Small intestine (tissue), 7 donors: ENCODE results near the gene SLC2A8. TPM values are rescaled to one million over a fixed set of nuclear protein-coding genes. Genes with fewer than 3 reads are reported as not detected.
A peak's percentile ranks its signal among the peaks of the same experiment; 100 is the strongest.

Source experiments
- DNase-seq, 2 donors: peaks; one replicate each; pipeline versions ENCODE4 v3.0.0 to v3.0.0-alpha.2; 2013
- FAIRE-seq: peaks from 2 replicates; lab custom pipeline; 2012; peaks lifted over from hg19 to GRCh38; lab: Jason Lieb, UNC
- H3K27ac ChIP-seq, 3 donors: one replicate each; pipeline ENCODE4 v1.5.1; 2013; ENCODE audit warnings: low read length in 2 of 3, mild to moderate bottlenecking in 2 of 3, control low read depth in 1 of 3, inconsistent platforms in 1 of 3, low read depth in 1 of 3, moderate library complexity in 1 of 3
- H3K27me3 ChIP-seq, 3 donors: one replicate each; pipeline ENCODE4 v1.6.1; 2013; ENCODE audit warnings: low read length in 3 of 3, inconsistent platforms in 1 of 3; ENCODE audit not compliant: control insufficient read depth in 3 of 3, insufficient read depth in 3 of 3
- H3K36me3 ChIP-seq, 3 donors: one replicate each; pipeline ENCODE4 v1.6.1; 2013; ENCODE audit warnings: low read length in 3 of 3, inconsistent platforms in 1 of 3, low read depth in 1 of 3, mild to moderate bottlenecking in 1 of 3, moderate library complexity in 1 of 3; ENCODE audit not compliant: control insufficient read depth in 3 of 3, insufficient read depth in 2 of 3
- H3K4me1 ChIP-seq, 3 donors: one replicate each; pipeline ENCODE4 v1.6.1; 2013; ENCODE audit warnings: low read length in 2 of 3, inconsistent platforms in 1 of 3, low read depth in 1 of 3, mild to moderate bottlenecking in 1 of 3, moderate library complexity in 1 of 3; ENCODE audit not compliant: control insufficient read depth in 3 of 3, insufficient read depth in 2 of 3
- H3K4me3 ChIP-seq, 3 donors: one replicate each; pipeline ENCODE4 v1.5.1; 2013; ENCODE audit warnings: low read length in 3 of 3, control low read depth in 1 of 3, inconsistent platforms in 1 of 3, low read depth in 1 of 3, mild to moderate bottlenecking in 1 of 3, moderate library complexity in 1 of 3
- H3K9me3 ChIP-seq, 2 donors: one replicate each; pipeline ENCODE4 v1.6.1; 2013; ENCODE audit warnings: low read depth in 1 of 2, low read length in 1 of 2; ENCODE audit not compliant: control insufficient read depth in 2 of 2, insufficient read depth in 1 of 2
- WGBS, 3 donors: extraction: QIAGEN DNeasy Blood & Tissue Kit; methylation state at CpG; one replicate each; pipeline ENCODE4 v1.1.7; 2013; 5-methylcytosine and 5-hydroxymethylcytosine counted together
- polyA plus RNA-seq, 4 donors: library from polyadenylated mRNA; stranded (reverse) in 3 of 4; unstranded in 1 of 4; fragments of 200-250 nt in 3 of 4; fragments of 120-200 nt in 1 of 4; gene quantifications; one replicate each; pipeline versions ENCODE4 v1.2.1 to v1.2.3, GENCODE V29; 2013
- donor health status: healthy with polysubstance abuse.
- donor health status: control.
- donor health status: control.
- donor health status: Bipolar disorder and iron deficiency.
- donor health status: healthy.

SLC2A8 gene
- polyA plus RNA-seq, 4 donors: 17.2 to 62.1 (median 20.7) TPM

- Histone ChIP-seq H3K27ac (no peak overlapping the region), H3K27me3 (no peaks in the 10 kb centered on the region), H3K9me3 (no peaks in the 10 kb centered on the region), H3K4me3 (no peak overlapping the region), H3K4me1 (peaks cover 2 to 40% (median 7%) of the 10 kb centered on the region in 3 donors), H3K36me3 (peaks cover 0 to 10% (median 0%) of the 10 kb centered on the region in 3 donors)
- FAIRE-seq (no peak), DNase-seq (no peak)
- 67 to 90% (median 84%) methylated on average over 4 of the region's 4 CpGs for WGBS, 3 donors
Measured at GRCh38 chr9:127386249-127386648, 10.7 kb upstream of the SLC2A8 start.

- H3K36me3 ChIP-seq: peaks cover 0 to 13% (median 0%) of the 10 kb centered on the region in 3 donors
- peaks cover 2 to 47% (median 7%) of the 10 kb centered on the region in 3 donors for H3K4me1 ChIP-seq
- no peak overlapping the region for H3K4me3 ChIP-seq
- no peak for FAIRE-seq
- no peaks in the 10 kb centered on the region for H3K9me3 ChIP-seq
- DNase-seq: no peak
- H3K27me3 ChIP-seq: no peaks in the 10 kb centered on the region
- WGBS, 3 donors: 90 to 93% (median 91%) methylated on average over 10 of the region's 10 CpGs
- no peak overlapping the region for H3K27ac ChIP-seq
Measured at GRCh38 chr9:127386981-127387380, 10.0 kb upstream of the SLC2A8 start.

- Histone ChIP-seq H3K4me1 (peaks cover 2 to 59% (median 7%) of the 10 kb centered on the region in 3 donors), H3K36me3 (peaks cover 0 to 19% (median 0%) of the 10 kb centered on the region in 3 donors), H3K9me3 (no peaks in the 10 kb centered on the region), H3K4me3 (no peak overlapping the region), H3K27me3 (no peaks in the 10 kb centered on the region), H3K27ac (peak overlapping the region; percentile 42 to 94 (median 43))
- FAIRE-seq (no peak), DNase-seq (peak; percentile 93 to 96)
- WGBS, 3 donors: 21 to 40% (median 25%) methylated on average over 10 of the region's 10 CpGs
Measured at GRCh38 chr9:127388037-127388855, 8.7 kb upstream of the SLC2A8 start.

- WGBS, 3 donors: 12 to 50% (median 30%) methylated on average over 6 of the region's 6 CpGs
- Histone ChIP-seq H3K27me3 (no peaks in the 10 kb centered on the region), H3K9me3 (no peaks in the 10 kb centered on the region), H3K27ac (peak overlapping the region; percentile 42 to 94 (median 43)), H3K36me3 (peaks cover 0 to 19% (median 0%) of the 10 kb centered on the region in 3 donors), H3K4me1 (peaks cover 2 to 63% (median 7%) of the 10 kb centered on the region in 3 donors), H3K4me3 (no peak overlapping the region)
- FAIRE-seq (no peak), DNase-seq (peak in 1 of 2 donors; percentile 28)
Measured at GRCh38 chr9:127388856-127389238, 8.1 kb upstream of the SLC2A8 start.

GRCh38 chr9:127389381-127390247 is 7.4 kb upstream of the SLC2A8 start:
- peak overlapping the region in 2 of 3 donors; percentile 55 to 94 for H3K27ac ChIP-seq
- 26 to 57% (median 40%) methylated on average over 4 of the region's 4 CpGs for WGBS, 3 donors
- peak; percentile 71 to 75 for DNase-seq
- H3K36me3 ChIP-seq: peaks cover 0 to 19% (median 0%) of the 10 kb centered on the region in 3 donors
- H3K4me3 ChIP-seq: no peak overlapping the region
- no peaks in the 10 kb centered on the region for H3K27me3 ChIP-seq
- peaks cover 2 to 67% (median 7%) of the 10 kb centered on the region in 3 donors for H3K4me1 ChIP-seq
- no peak for FAIRE-seq
- H3K9me3 ChIP-seq: no peaks in the 10 kb centered on the region

- Histone ChIP-seq H3K9me3 (no peaks in the 10 kb centered on the region), H3K27me3 (no peaks in the 10 kb centered on the region), H3K4me1 (peaks cover 2 to 73% (median 7%) of the 10 kb centered on the region in 3 donors), H3K27ac (peak overlapping the region in 2 of 3 donors; percentile 8 to 94), H3K36me3 (peaks cover 0 to 16% (median 0%) of the 10 kb centered on the region in 3 donors), H3K4me3 (no peak overlapping the region)
- WGBS, 3 donors: 6 to 49% (median 24%) methylated on average over 2 of the region's 2 CpGs
- FAIRE-seq (no peak), DNase-seq (no peak)
Measured at GRCh38 chr9:127390248-127390545, 6.8 kb upstream of the SLC2A8 start.

GRCh38 chr9:127390563-127390962 is 6.4 kb upstream of the SLC2A8 start:
- WGBS, 3 donors: 20 to 56% (median 35%) methylated on average over 5 of the region's 5 CpGs
- peaks cover 0 to 16% (median 0%) of the 10 kb centered on the region in 3 donors for H3K36me3 ChIP-seq
- DNase-seq (peak; percentile 51 to 92), FAIRE-seq (no peak)
- no peak overlapping the region for H3K4me3 ChIP-seq
- no peaks in the 10 kb centered on the region for H3K27me3 ChIP-seq
- H3K27ac ChIP-seq: peak overlapping the region in 1 of 3 donors; percentile 94
- H3K9me3 ChIP-seq: no peaks in the 10 kb centered on the region
- H3K4me1 ChIP-seq: peaks cover 2 to 77% (median 7%) of the 10 kb centered on the region in 3 donors

- H3K36me3 ChIP-seq: peaks cover 0 to 12% (median 0%) of the 10 kb centered on the region in 3 donors
- H3K27me3 ChIP-seq: no peaks in the 10 kb centered on the region
- H3K4me3 ChIP-seq: no peak overlapping the region
- no peaks in the 10 kb centered on the region for H3K9me3 ChIP-seq
- WGBS, 3 donors: 79 to 88% (median 87%) methylated on average over 5 of the region's 5 CpGs
- H3K4me1 ChIP-seq: peaks cover 2 to 79% (median 7%) of the 10 kb centered on the region in 3 donors
- no peak overlapping the region for H3K27ac ChIP-seq
- DNase-seq (no peak), FAIRE-seq (no peak)
Measured at GRCh38 chr9:127392166-127392565, 4.8 kb upstream of the SLC2A8 start.
